KBM-7 (cell line): Measurements from ENCODE around the gene MS4A2.

Experiments
- DNase-seq: peaks from one replicate; pipeline ENCODE4 v3.0.0-alpha.2; 2015
- in situ Hi-C: fragments of 300-500 bp; cut with MboI; formaldehyde crosslinking; loops from 2 replicates; pipeline ENCODE4 v1.14.3; 2020; ENCODE audit warnings: low sequenced_read_pairs, low pct_unique_long_range_greater_than_20kb, mixed read lengths

The MS4A2 gene

DNA sequence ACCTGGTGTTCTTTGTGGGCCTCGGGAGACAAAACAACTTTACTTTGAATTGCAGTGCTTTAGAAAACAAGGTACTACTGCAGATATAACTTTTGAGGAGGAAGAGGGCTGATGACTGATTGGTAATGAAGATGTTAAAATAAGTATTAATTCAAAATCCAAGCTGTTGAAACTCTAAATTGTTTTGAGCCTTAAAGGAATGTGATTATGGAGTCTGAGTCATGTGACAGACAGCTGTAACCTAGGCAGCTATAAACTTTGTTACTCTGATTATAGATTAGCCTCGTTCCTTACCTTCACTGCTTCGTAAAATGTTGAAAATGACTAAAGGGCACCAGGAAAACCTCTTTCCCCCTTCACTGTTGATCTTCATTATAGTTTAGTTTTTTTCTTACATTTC is 43.4 kb downstream of the MS4A2 start:
- in situ Hi-C loops: no loop called here

DNA sequence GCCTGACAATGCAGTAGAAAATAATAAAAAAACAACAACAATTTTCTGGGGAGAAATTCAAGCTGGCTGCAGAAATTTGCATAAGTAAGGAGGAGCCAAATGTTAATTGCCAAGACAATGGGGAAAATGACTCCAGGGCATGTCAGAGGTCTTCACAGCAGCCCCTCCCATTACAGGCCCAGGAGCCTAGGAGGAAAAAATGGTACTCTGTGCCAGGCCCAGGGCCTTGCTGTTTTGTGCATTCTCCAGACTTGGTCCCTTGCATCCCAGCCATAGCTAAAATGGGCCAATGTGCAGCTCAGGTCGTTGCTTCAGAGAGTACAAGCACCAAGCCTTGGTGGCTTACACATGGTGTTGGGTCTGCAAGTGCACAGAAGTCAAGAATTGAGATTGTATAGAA is 45.5 kb downstream of the MS4A2 start:
- DNase-seq: no peak
- in situ Hi-C loops: no loop called here

More for the DNA sequence above, 43.4 kb downstream of the MS4A2 start:
- no peak for DNase-seq

- DNase-seq: no peak
- in situ Hi-C loops: no loop called here
Measured at GRCh38 chr11:60143768-60144167, 55.3 kb downstream of the MS4A2 start.

GRCh38 chr11:60145677-60146076 is 57.2 kb downstream of the MS4A2 start:
- in situ Hi-C loops: no loop called here
- DNase-seq: no peak
